IMR-90 (cell line): ENCODE measurements around the gene TXLNA. TPM values are rescaled to one million over a fixed set of nuclear protein-coding genes. Genes with fewer than 3 reads are reported as not detected.

Source experiments
- ATAC-seq: fragments of 200-7000 bp; cut with Tn5 transposase; 2 replicates; pipeline ENCODE4 v1.9.1; 2020; ENCODE audit warnings: low read depth, mild to moderate bottlenecking, moderate library complexity
- BruUV-seq: library from RNA; stranded (reverse); fragments of 400-500 nt; replicated peaks from 2 replicates; lab custom pipeline; 2021; lab: Mats Ljungman, UMichigan
- CTCF ChIA-PET: fragments of 300-600 bp; formaldehyde crosslinking; extraction: SDS; loops from one replicate; lab custom pipeline; 2021; ENCODE audit warnings: antibody characterized with exemption; lab: Yijun Ruan, JAX
- POLR2A ChIA-PET: fragments of 300-600 bp; sonication (Branson Sonifier 250); formaldehyde crosslinking; loops from one replicate; lab custom pipeline; 2022; ENCODE audit warnings: antibody characterized with exemption; ENCODE audit not compliant: unreplicated experiment; lab: Charles Lee
- DNase-seq: peaks from one replicate; pipeline ENCODE4 v3.0.0; 2013
- H2AFZ ChIP-seq: replicated peaks from 2 replicates; pipeline ENCODE3; 2013; ENCODE audit warnings: low read length, mild to moderate bottlenecking; ENCODE audit not compliant: poor library complexity
- H2AK5ac ChIP-seq: 2 replicates; pipeline ENCODE4 v1.6.1; 2013; ENCODE audit warnings: low read depth, low read length, inconsistent platforms
- H2AK9ac ChIP-seq: replicated peaks from 2 replicates; pipeline ENCODE3; 2013; ENCODE audit warnings: mild to moderate bottlenecking, low read depth, low read length, moderate library complexity; ENCODE audit not compliant: poor library complexity
- H2BK120ac ChIP-seq: 2 replicates; pipeline ENCODE4 v1.6.1; 2013; ENCODE audit warnings: low read depth, low read length, inconsistent platforms
- H2BK15ac ChIP-seq: 3 replicates; pipeline ENCODE4 v1.6.1; 2013; ENCODE audit warnings: low read depth, low read length, inconsistent platforms
- H2BK20ac ChIP-seq: 2 replicates; pipeline ENCODE4 v1.6.1; 2013; ENCODE audit warnings: low read depth, mild to moderate bottlenecking, inconsistent platforms, low read length, moderate library complexity
- H2BK5ac ChIP-seq: 2 replicates; pipeline ENCODE4 v1.6.1; 2013; ENCODE audit warnings: mild to moderate bottlenecking, low read depth, low read length, inconsistent platforms; ENCODE audit not compliant: poor library complexity, severe bottlenecking
- H3K14ac ChIP-seq: replicated peaks from 2 replicates; pipeline ENCODE4 v1.6.1; 2013; ENCODE audit warnings: low read depth, low read length, inconsistent platforms
- H3K18ac ChIP-seq: 2 replicates; pipeline ENCODE4 v1.6.1; 2013; ENCODE audit warnings: low read depth, low read length, control low read depth
- H3K23ac ChIP-seq: 2 replicates; pipeline ENCODE4 v1.6.1; 2013; ENCODE audit warnings: low read depth, low read length, inconsistent platforms
- H3K27ac ChIP-seq: 2 replicates; pipeline ENCODE4 v1.5.1; 2013; ENCODE audit warnings: mild to moderate bottlenecking, control low read depth, low read length; ENCODE audit not compliant: insufficient read depth
- H3K27me3 ChIP-seq: 2 replicates; pipeline ENCODE4 v1.6.1; 2013; ENCODE audit warnings: low read length; ENCODE audit not compliant: control insufficient read depth, insufficient read depth
- H3K36me3 ChIP-seq: 2 replicates; pipeline ENCODE4 v1.6.1; 2013; ENCODE audit warnings: low read length, mixed read lengths; ENCODE audit not compliant: control insufficient read depth, insufficient read depth
- H3K4ac ChIP-seq: 2 replicates; pipeline ENCODE4 v1.6.1; 2013; ENCODE audit warnings: low read depth, low read length, inconsistent platforms
- H3K4me1 ChIP-seq: 2 replicates; pipeline ENCODE4 v1.6.1; 2013; ENCODE audit warnings: low read length, mixed read lengths; ENCODE audit not compliant: control insufficient read depth, insufficient read depth
- H3K4me2 ChIP-seq: 2 replicates; pipeline ENCODE4 v1.6.1; 2013; ENCODE audit warnings: low read depth, mild to moderate bottlenecking, control low read depth, low read length, moderate library complexity
- H3K4me3 ChIP-seq: 2 replicates; pipeline ENCODE4 v1.5.1; 2013; ENCODE audit warnings: low read depth, mild to moderate bottlenecking, control low read depth, low read length, moderate library complexity; ENCODE audit not compliant: insufficient read depth
- H3K56ac ChIP-seq: 2 replicates; pipeline ENCODE4 v1.6.1; 2013; ENCODE audit warnings: low read length, inconsistent platforms; ENCODE audit not compliant: insufficient read depth; ENCODE audit errors: extremely low read depth
- H3K79me1 ChIP-seq, 2 experiments: 2 replicates each; pipeline ENCODE4 v1.6.1; 2013; ENCODE audit warnings: low read length in 2 of 2, inconsistent platforms in 1 of 2, low read depth in 1 of 2
- H3K9ac ChIP-seq: 2 replicates; pipeline ENCODE4 v1.6.1; 2013; ENCODE audit warnings: low read depth, low read length, control low read depth
- H3K9me1 ChIP-seq: 2 replicates; pipeline ENCODE4 v1.6.1; 2013; ENCODE audit warnings: low read length, inconsistent platforms; ENCODE audit not compliant: insufficient read depth
- H3K9me3 ChIP-seq: 2 replicates; pipeline ENCODE4 v1.6.1; 2013; ENCODE audit warnings: low read length; ENCODE audit not compliant: control insufficient read depth, insufficient read depth
- H4K20me1 ChIP-seq: 2 replicates; pipeline ENCODE4 v1.6.1; 2013; ENCODE audit warnings: low read length, inconsistent platforms; ENCODE audit not compliant: insufficient read depth
- H4K5ac ChIP-seq: 2 replicates; pipeline ENCODE4 v1.6.1; 2013; ENCODE audit warnings: mild to moderate bottlenecking, low read depth, low read length, control low read depth
- H4K8ac ChIP-seq, 2 experiments: 2 replicates each; pipeline ENCODE4 v1.6.1; 2013; ENCODE audit warnings: low read depth in 2 of 2, low read length in 2 of 2, control low read depth in 1 of 2, inconsistent platforms in 1 of 2
- H4K91ac ChIP-seq: 2 replicates; pipeline ENCODE4 v1.6.1; 2013; ENCODE audit warnings: low read depth, low read length, inconsistent platforms; ENCODE audit not compliant: insufficient read depth
- BHLHE40 ChIP-seq: fragments of 150-350 bp; IDR thresholded peaks from 2 replicates; pipeline ENCODE4 v1.6.1; 2016; ENCODE audit warnings: mild to moderate bottlenecking, low read depth, low read length
- CEBPB ChIP-seq: IDR thresholded peaks from 2 replicates; pipeline ENCODE4 v1.6.1; 2012; ENCODE audit warnings: low read depth, low read length, improper control_type of control experiment
- CHD1 ChIP-seq: IDR thresholded peaks from 2 replicates; pipeline ENCODE4 v1.6.1; 2012; ENCODE audit warnings: low read depth, low read length, improper control_type of control experiment
- CTCF ChIP-seq: conservative IDR thresholded peaks from 2 replicates; pipeline ENCODE4 v1.5.1; 2012; ENCODE audit warnings: mild to moderate bottlenecking, low read depth, low read length, improper control_type of control experiment
- FOS ChIP-seq: fragments of 150-350 bp; IDR thresholded peaks from 2 replicates; pipeline ENCODE4 v1.6.1; 2016; ENCODE audit warnings: low read depth, low read length
- MAFK ChIP-seq: IDR thresholded peaks from 2 replicates; pipeline ENCODE4 v1.6.1; 2012; ENCODE audit warnings: low read depth, low read length, improper control_type of control experiment
- MAZ ChIP-seq: IDR thresholded peaks from 2 replicates; pipeline ENCODE4 v1.6.1; 2012; ENCODE audit warnings: low read depth, mild to moderate bottlenecking, low read length, improper control_type of control experiment, moderate library complexity, borderline replicate concordance
- MXI1 ChIP-seq: IDR thresholded peaks from 2 replicates; pipeline ENCODE4 v1.6.1; 2012; ENCODE audit warnings: low read depth, mild to moderate bottlenecking, low read length, moderate library complexity, borderline replicate concordance
- NFE2L2 ChIP-seq: fragments of 150-350 bp; IDR thresholded peaks from 2 replicates; pipeline ENCODE4 v1.6.1; 2016; ENCODE audit warnings: low read depth, mild to moderate bottlenecking, low read length
- POLR2A ChIP-seq: IDR thresholded peaks from 2 replicates; pipeline ENCODE4 v1.6.1; 2012; ENCODE audit warnings: mild to moderate bottlenecking, low read depth, low read length
- RAD21 ChIP-seq: IDR thresholded peaks from 2 replicates; pipeline ENCODE4 v1.6.1; 2012; ENCODE audit warnings: low read length, improper control_type of control experiment
- RCOR1 ChIP-seq: IDR thresholded peaks from 2 replicates; pipeline ENCODE4 v1.6.1; 2012; ENCODE audit warnings: mild to moderate bottlenecking, low read length, improper control_type of control experiment; ENCODE audit not compliant: insufficient replicate concordance
- RFX5 ChIP-seq: IDR thresholded peaks from 2 replicates; pipeline ENCODE4 v1.8.0; 2012; ENCODE audit warnings: low read depth, mild to moderate bottlenecking, low read length, moderate library complexity
- SMC3 ChIP-seq: fragments of 150-350 bp; IDR thresholded peaks from 2 replicates; pipeline ENCODE4 v1.6.1; 2016; ENCODE audit warnings: low read depth, mild to moderate bottlenecking, antibody characterized with exemption, low read length, moderate library complexity
- USF2 ChIP-seq: fragments of 150-350 bp; IDR thresholded peaks from 2 replicates; pipeline ENCODE4 v1.6.1; 2017; ENCODE audit warnings: mild to moderate bottlenecking, antibody characterized with exemption, low read length, low read depth
- WGBS, 2 experiments: methylation state at CpG; one replicate each; pipeline versions ENCODE4 v1.1.5 to v1.1.7; 2013; ENCODE audit warnings: missing lambda C conversion rate in 2 of 2; ENCODE audit not compliant: insufficient read length in 1 of 2; ENCODE audit errors: extremely low coverage in 2 of 2; 5-methylcytosine and 5-hydroxymethylcytosine counted together
- dilution Hi-C: fragments of 300-500 bp; cut with HindIII; formaldehyde crosslinking; loops from one replicate; pipeline ENCODE4 v1.14.3; 2018; ENCODE audit warnings: low sequenced_read_pairs; ENCODE audit not compliant: unreplicated experiment
- in situ Hi-C: fragments of 300-500 bp; cut with MboI; formaldehyde crosslinking; loops from 3 replicates; pipeline ENCODE4 v1.14.3; 2019; ENCODE audit warnings: low sequenced_read_pairs, inconsistent platforms, mixed read lengths
- intact Hi-C: fragments of 100-400 bp; cut with micrococcal nuclease; formaldehyde crosslinking; loops from 2 replicates; pipeline ENCODE4 v1.10.0; 2022
- polyA plus RNA-seq, 3 experiments: library from polyadenylated mRNA; depleted of rRNA; stranded (reverse); fragments of >200 nt; gene quantifications; 2 replicates each; pipeline ENCODE4 v1.2.3, GENCODE V29; 2012; ENCODE audit warnings: low replicate concordance in 1 of 3
- total RNA-seq: library from RNA; depleted of rRNA; stranded (reverse); fragments of >200 nt; gene quantifications from 2 replicates; pipeline ENCODE4 v1.2.3, GENCODE V29; 2012
- TF ChIP-seq, protein P1 (sequence below): fragments of 150-350 bp; IDR thresholded peaks from 2 replicates; pipeline ENCODE4 v1.6.1; 2016; ENCODE audit warnings: low read depth, mild to moderate bottlenecking, low read length, moderate library complexity, borderline replicate concordance

The TXLNA gene
- total and polyA plus RNA-seq, 2 of the 4 experiments (the other 2 are of a cell fraction): 47.6 to 102 TPM

DNA sequence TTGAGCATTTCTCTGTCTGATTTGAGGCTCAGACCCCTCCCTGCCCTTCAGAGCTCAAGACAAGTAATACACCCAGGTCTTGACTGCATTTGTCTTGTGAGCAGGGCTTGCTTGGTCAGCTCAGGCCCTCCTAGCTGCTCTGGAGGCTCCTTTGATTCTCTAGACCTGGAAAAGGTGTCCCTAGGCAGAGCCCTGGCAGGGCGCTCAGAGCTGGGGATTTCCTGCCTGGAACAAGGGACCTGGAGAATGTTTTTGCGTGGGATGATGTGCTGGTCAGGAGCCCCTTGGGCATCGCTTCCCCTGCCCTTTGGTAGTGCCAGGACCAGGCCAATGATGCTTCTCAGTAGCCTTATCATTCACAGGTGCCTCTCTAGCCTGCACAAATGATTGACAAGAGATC is 16.1 kb downstream of the TXLNA start:
- dilution Hi-C loops (no loop called here), intact Hi-C loops (no loop called here), in situ Hi-C loops (no loop called here)
- no peak overlapping the region for H4K91ac ChIP-seq
- no peak overlapping the region for H3K4ac ChIP-seq
- H2BK120ac ChIP-seq: no peak overlapping the region
- no peak overlapping the region for H4K5ac ChIP-seq
- H3K27ac ChIP-seq: no peak overlapping the region
- H3K18ac ChIP-seq: no peak overlapping the region
- ATAC-seq (no peak), DNase-seq (no peak)
- no peak overlapping the region for H3K23ac ChIP-seq
- no peak overlapping the region for H4K8ac ChIP-seq
- no peak overlapping the region for H2AK9ac ChIP-seq
- peaks cover 75% of the 10 kb centered on the region for H3K36me3 ChIP-seq
- H4K20me1 ChIP-seq: peaks cover 23% of the 10 kb centered on the region
- no peak overlapping the region for H3K4me3 ChIP-seq
- no peak overlapping the region for H3K56ac ChIP-seq
- H2AFZ ChIP-seq: no peak overlapping the region
- H3K27me3 ChIP-seq: no peaks in the 10 kb centered on the region
- H3K4me1 ChIP-seq: peaks cover 26% of the 10 kb centered on the region
- peaks cover 13% of the 10 kb centered on the region; the same call in 1 of the 2 replicates for H3K9me1 ChIP-seq
- no peak overlapping the region for H3K4me2 ChIP-seq
- no peak overlapping the region for H2BK5ac ChIP-seq
- no peak overlapping the region for H2BK15ac ChIP-seq
- no peak overlapping the region for H2BK20ac ChIP-seq
- no peak for TF ChIP-seq POLR2A
- no peak for TF ChIP-seq MXI1
- no peak for TF ChIP-seq NFE2L2
- no peak for TF ChIP-seq RFX5
- TF ChIP-seq, protein P1, sequence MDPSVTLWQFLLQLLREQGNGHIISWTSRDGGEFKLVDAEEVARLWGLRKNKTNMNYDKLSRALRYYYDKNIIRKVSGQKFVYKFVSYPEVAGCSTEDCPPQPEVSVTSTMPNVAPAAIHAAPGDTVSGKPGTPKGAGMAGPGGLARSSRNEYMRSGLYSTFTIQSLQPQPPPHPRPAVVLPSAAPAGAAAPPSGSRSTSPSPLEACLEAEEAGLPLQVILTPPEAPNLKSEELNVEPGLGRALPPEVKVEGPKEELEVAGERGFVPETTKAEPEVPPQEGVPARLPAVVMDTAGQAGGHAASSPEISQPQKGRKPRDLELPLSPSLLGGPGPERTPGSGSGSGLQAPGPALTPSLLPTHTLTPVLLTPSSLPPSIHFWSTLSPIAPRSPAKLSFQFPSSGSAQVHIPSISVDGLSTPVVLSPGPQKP: no peak
- TF ChIP-seq CEBPB: no peak
- TF ChIP-seq CHD1: no peak
- TF ChIP-seq USF2: no peak
- TF ChIP-seq RCOR1: no peak
- TF ChIP-seq CTCF: no peak
- TF ChIP-seq MAZ: no peak
- TF ChIP-seq RAD21: no peak
- no peak for TF ChIP-seq FOS
- no peak for TF ChIP-seq MAFK
- no peak for TF ChIP-seq SMC3
- TF ChIP-seq BHLHE40: no peak
- no peak overlapping the region for H2AK5ac ChIP-seq
- H3K9ac ChIP-seq: no peak overlapping the region
- CTCF ChIA-PET: interaction anchor here (1.8 kb wide), 1 partner anchor 20 kb away, joined by 6 read pairs; no protein-coding TSS in a partner anchor
- no peaks in the 10 kb centered on the region for H3K9me3 ChIP-seq
- H3K14ac ChIP-seq: no peak overlapping the region
- POLR2A ChIA-PET: no interaction called here
- peaks cover 17 to 68% of the 10 kb centered on the region in 2 experiments for H3K79me1 ChIP-seq
- WGBS, 2 experiments: 92% methylated on average over 2 of the region's 3 CpGs; no CpG with 5 or more reads in 1 of the 2 experiments
- BruUV-seq: no TSS peak
